ENCODE results near the gene FLCN.
A peak's percentile ranks its signal among the peaks of the same experiment; 100 is the strongest.

The FLCN gene

DNA sequence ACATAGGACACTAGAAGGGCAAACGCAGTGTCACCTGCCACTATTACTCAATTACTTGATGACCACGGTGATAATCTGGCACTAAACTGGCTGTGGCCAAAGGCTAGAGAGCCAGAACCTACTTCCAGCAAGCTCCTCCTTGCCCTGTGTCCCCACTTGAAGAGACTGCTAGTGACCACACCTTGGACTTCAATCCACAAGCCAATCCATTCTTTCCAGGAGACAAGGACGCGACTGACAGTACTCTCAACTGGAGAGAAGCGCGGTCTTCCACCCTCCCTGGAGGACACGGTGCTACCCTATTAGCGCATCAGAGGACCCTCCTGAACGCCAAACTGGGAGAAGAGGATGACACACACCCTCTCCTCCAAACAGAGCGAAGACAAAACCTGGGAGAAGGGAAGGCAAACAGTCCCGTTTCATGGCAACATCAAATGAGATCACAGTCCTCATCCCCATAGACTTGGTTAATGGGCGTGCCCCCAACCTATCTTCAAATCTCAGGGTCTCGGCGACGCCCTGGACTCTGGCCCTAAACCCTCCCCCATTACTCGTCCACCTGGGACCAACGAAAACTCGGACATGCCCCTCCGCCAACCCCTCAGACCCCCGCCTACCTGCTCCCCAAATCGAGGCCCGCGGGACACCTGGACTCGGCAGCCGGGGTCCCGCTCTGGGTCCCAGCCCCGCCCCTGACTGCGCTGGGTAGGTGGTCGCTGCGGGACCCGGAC is 508 bp downstream of the FLCN start:
- Histone ChIP-seq H3K4me1 (ENCODE audit: control insufficient read depth, insufficient read depth, low read length, unreplicated experiment) (peaks cover 7% of the 10 kb centered on the region), H3K79me2 (ENCODE audit: control insufficient read depth, insufficient read depth, low read length, unreplicated experiment) (peaks cover 48% of the 10 kb centered on the region), H3K27me3 (ENCODE audit: insufficient read depth, low read length) (no peaks in the 10 kb centered on the region), H2AFZ (ENCODE audit: low read length, unreplicated experiment) (peak overlapping the region; percentile 77), H3K36me3 (ENCODE audit: insufficient read depth, low read length) (0 out of 2 replicates have a peak, but pooled peaks cover 5% of the 10 kb centered on the region), H3K27ac (ENCODE audit: low read depth, low read length) (peak overlapping the region; percentile 89), H3K4me3 (ENCODE audit: low read depth, low read length) (peak overlapping the region; percentile 82)

GRCh38 chr17:17235212-17236174 is 1.5 kb downstream of the FLCN start:
- peak overlapping the region; percentile 89; the same call in 1 of the 2 replicates for H3K27ac ChIP-seq (ENCODE audit: low read depth, low read length)
- H2AFZ ChIP-seq (ENCODE audit: low read length, unreplicated experiment): no peak overlapping the region
- peaks cover 7% of the 10 kb centered on the region for H3K4me1 ChIP-seq (ENCODE audit: control insufficient read depth, insufficient read depth, low read length, unreplicated experiment)
- peaks cover 52% of the 10 kb centered on the region for H3K79me2 ChIP-seq (ENCODE audit: control insufficient read depth, insufficient read depth, low read length, unreplicated experiment)
- peak overlapping the region; percentile 82 for H3K4me3 ChIP-seq (ENCODE audit: low read depth, low read length)
- no peaks in the 10 kb centered on the region for H3K27me3 ChIP-seq (ENCODE audit: insufficient read depth, low read length)
- 0 out of 2 replicates have a peak, but pooled peaks cover 5% of the 10 kb centered on the region for H3K36me3 ChIP-seq (ENCODE audit: insufficient read depth, low read length)

GRCh38 chr17:17232303-17232621 is 4.7 kb downstream of the FLCN start:
- no peak overlapping the region for H3K27ac ChIP-seq (ENCODE audit: low read depth, low read length)
- H3K4me1 ChIP-seq (ENCODE audit: control insufficient read depth, insufficient read depth, low read length, unreplicated experiment): no peaks in the 10 kb centered on the region
- H3K4me3 ChIP-seq (ENCODE audit: low read depth, low read length): no peak overlapping the region
- no peaks in the 10 kb centered on the region for H3K27me3 ChIP-seq (ENCODE audit: insufficient read depth, low read length)
- H3K79me2 ChIP-seq (ENCODE audit: control insufficient read depth, insufficient read depth, low read length, unreplicated experiment): peaks cover 64% of the 10 kb centered on the region
- H2AFZ ChIP-seq (ENCODE audit: low read length, unreplicated experiment): no peak overlapping the region
- peaks cover 9% of the 10 kb centered on the region; the same call in 1 of the 2 replicates for H3K36me3 ChIP-seq (ENCODE audit: insufficient read depth, low read length)

GRCh38 chr17:17231621-17232302 is 5.2 kb downstream of the FLCN start:
- no peaks in the 10 kb centered on the region for H3K4me1 ChIP-seq (ENCODE audit: control insufficient read depth, insufficient read depth, low read length, unreplicated experiment)
- no peaks in the 10 kb centered on the region for H3K27me3 ChIP-seq (ENCODE audit: insufficient read depth, low read length)
- H2AFZ ChIP-seq (ENCODE audit: low read length, unreplicated experiment): no peak overlapping the region
- H3K36me3 ChIP-seq (ENCODE audit: insufficient read depth, low read length): peaks cover 9% of the 10 kb centered on the region; the same call in 1 of the 2 replicates
- H3K4me3 ChIP-seq (ENCODE audit: low read depth, low read length): no peak overlapping the region
- no peak overlapping the region for H3K27ac ChIP-seq (ENCODE audit: low read depth, low read length)
- H3K79me2 ChIP-seq (ENCODE audit: control insufficient read depth, insufficient read depth, low read length, unreplicated experiment): peaks cover 63% of the 10 kb centered on the region

- Histone ChIP-seq H3K4me3 (ENCODE audit: low read depth, low read length) (no peak overlapping the region), H2AFZ (ENCODE audit: low read length, unreplicated experiment) (no peak overlapping the region), H3K79me2 (ENCODE audit: control insufficient read depth, insufficient read depth, low read length, unreplicated experiment) (peaks cover 42% of the 10 kb centered on the region), H3K36me3 (ENCODE audit: insufficient read depth, low read length) (peaks cover 14% of the 10 kb centered on the region; the same call in 1 of the 2 replicates), H3K4me1 (ENCODE audit: control insufficient read depth, insufficient read depth, low read length, unreplicated experiment) (no peaks in the 10 kb centered on the region), H3K27ac (ENCODE audit: low read depth, low read length) (no peak overlapping the region), H3K27me3 (ENCODE audit: insufficient read depth, low read length) (no peaks in the 10 kb centered on the region)
Observed at GRCh38 chr17:17229416-17230384, 7.3 kb downstream of the FLCN start.

- Histone ChIP-seq H3K36me3 (ENCODE audit: insufficient read depth, low read length) (peaks cover 15% of the 10 kb centered on the region; the same call in 1 of the 2 replicates), H3K79me2 (ENCODE audit: control insufficient read depth, insufficient read depth, low read length, unreplicated experiment) (peaks cover 33% of the 10 kb centered on the region), H3K27ac (ENCODE audit: low read depth, low read length) (no peak overlapping the region), H3K27me3 (ENCODE audit: insufficient read depth, low read length) (no peaks in the 10 kb centered on the region), H3K4me1 (ENCODE audit: control insufficient read depth, insufficient read depth, low read length, unreplicated experiment) (no peaks in the 10 kb centered on the region), H3K4me3 (ENCODE audit: low read depth, low read length) (no peak overlapping the region), H2AFZ (ENCODE audit: low read length, unreplicated experiment) (no peak overlapping the region)
Observed at GRCh38 chr17:17228521-17229279, 8.3 kb downstream of the FLCN start.

- no peak overlapping the region for H2AFZ ChIP-seq (ENCODE audit: low read length, unreplicated experiment)
- no peak overlapping the region for H3K27ac ChIP-seq (ENCODE audit: low read depth, low read length)
- no peaks in the 10 kb centered on the region for H3K4me1 ChIP-seq (ENCODE audit: control insufficient read depth, insufficient read depth, low read length, unreplicated experiment)
- H3K27me3 ChIP-seq (ENCODE audit: insufficient read depth, low read length): no peaks in the 10 kb centered on the region
- H3K36me3 ChIP-seq (ENCODE audit: insufficient read depth, low read length): peaks cover 18% of the 10 kb centered on the region; the same call in 1 of the 2 replicates
- H3K4me3 ChIP-seq (ENCODE audit: low read depth, low read length): no peak overlapping the region
- H3K79me2 ChIP-seq (ENCODE audit: control insufficient read depth, insufficient read depth, low read length, unreplicated experiment): peaks cover 30% of the 10 kb centered on the region
Observed at GRCh38 chr17:17227608-17228520, 9.1 kb downstream of the FLCN start.

DNA sequence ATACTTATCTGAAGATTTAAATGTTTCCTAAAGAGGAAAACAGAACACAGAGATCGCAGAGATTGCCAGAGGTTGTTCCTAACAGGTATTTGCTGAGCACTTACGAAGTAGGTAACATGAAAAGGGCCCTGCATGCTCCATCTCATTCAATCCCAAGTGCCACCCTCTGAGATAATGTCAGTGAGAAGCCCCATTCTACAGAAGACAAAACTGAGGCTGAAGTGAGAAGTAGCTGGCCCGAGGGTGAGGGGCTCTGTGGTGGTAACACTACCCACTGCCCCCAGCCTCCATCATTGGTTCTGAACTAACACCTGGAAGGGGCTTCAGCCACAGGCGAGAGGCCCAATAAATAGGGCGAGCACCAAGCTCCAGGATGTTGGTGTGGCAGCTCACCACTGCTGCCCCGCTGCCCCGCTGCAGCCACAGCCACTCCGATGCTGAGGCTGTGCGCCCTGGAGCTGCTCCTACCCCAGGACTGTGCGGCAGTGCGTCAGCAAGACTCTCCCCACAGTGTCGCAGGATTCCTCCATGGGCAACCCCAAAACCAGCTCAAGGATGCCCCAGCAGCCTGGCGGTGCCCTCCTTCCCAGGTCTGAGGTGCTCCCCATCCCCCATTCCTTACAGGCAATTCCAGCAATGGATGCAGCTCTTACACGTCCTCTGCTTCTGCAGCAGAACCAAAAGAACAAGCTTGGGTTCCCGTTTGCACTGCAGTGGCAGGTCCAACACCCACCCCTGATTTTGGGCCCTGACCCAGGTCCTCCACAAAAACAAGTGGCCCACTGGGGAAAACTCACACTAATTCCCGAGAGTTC is 10.3 kb downstream of the FLCN start:
- H3K36me3 ChIP-seq (ENCODE audit: insufficient read depth, low read length): peaks cover 21% of the 10 kb centered on the region; the same call in 1 of the 2 replicates
- H3K4me1 ChIP-seq (ENCODE audit: control insufficient read depth, insufficient read depth, low read length, unreplicated experiment): no peaks in the 10 kb centered on the region
- H3K27ac ChIP-seq (ENCODE audit: low read depth, low read length): no peak overlapping the region
- no peaks in the 10 kb centered on the region for H3K27me3 ChIP-seq (ENCODE audit: insufficient read depth, low read length)
- no peak overlapping the region for H2AFZ ChIP-seq (ENCODE audit: low read length, unreplicated experiment)
- no peak overlapping the region for H3K4me3 ChIP-seq (ENCODE audit: low read depth, low read length)
- peaks cover 18% of the 10 kb centered on the region for H3K79me2 ChIP-seq (ENCODE audit: control insufficient read depth, insufficient read depth, low read length, unreplicated experiment)

All from ACC112 (cell line).